ENCODE results near the gene SYNE2. TPM values are rescaled to one million over a fixed set of nuclear protein-coding genes. Genes with fewer than 3 reads are reported as not detected.

The SYNE2 gene
- total RNA-seq, 1 donor from 2014 or later = 28.4 TPM

- Mint-ChIP-seq H3K4me1 (ENCODE audit: unreplicated experiment) (no peaks in the 10 kb centered on the region), H3K36me3 (ENCODE audit: unreplicated experiment) (peaks cover 22% of the 10 kb centered on the region), H3K27ac (ENCODE audit: unreplicated experiment) (no peak overlapping the region), H3K4me3 (ENCODE audit: unreplicated experiment) (no peak overlapping the region), H3K9me3 (ENCODE audit: unreplicated experiment) (peaks cover 3% of the 10 kb centered on the region), H3K27me3 (ENCODE audit: unreplicated experiment) (no peaks in the 10 kb centered on the region)
- TF ChIP-seq, protein P1, sequence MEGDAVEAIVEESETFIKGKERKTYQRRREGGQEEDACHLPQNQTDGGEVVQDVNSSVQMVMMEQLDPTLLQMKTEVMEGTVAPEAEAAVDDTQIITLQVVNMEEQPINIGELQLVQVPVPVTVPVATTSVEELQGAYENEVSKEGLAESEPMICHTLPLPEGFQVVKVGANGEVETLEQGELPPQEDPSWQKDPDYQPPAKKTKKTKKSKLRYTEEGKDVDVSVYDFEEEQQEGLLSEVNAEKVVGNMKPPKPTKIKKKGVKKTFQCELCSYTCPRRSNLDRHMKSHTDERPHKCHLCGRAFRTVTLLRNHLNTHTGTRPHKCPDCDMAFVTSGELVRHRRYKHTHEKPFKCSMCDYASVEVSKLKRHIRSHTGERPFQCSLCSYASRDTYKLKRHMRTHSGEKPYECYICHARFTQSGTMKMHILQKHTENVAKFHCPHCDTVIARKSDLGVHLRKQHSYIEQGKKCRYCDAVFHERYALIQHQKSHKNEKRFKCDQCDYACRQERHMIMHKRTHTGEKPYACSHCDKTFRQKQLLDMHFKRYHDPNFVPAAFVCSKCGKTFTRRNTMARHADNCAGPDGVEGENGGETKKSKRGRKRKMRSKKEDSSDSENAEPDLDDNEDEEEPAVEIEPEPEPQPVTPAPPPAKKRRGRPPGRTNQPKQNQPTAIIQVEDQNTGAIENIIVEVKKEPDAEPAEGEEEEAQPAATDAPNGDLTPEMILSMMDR (IDR thresholded peaks at IDR 0.05) = no peak
- DNase-seq (ENCODE audit: extremely low spot score, unreplicated experiment) = no peak
Observed at GRCh38 chr14:63996016-63996415, 143.2 kb downstream of the SYNE2 start.

GRCh38 chr14:63996625-63997220, 143.9 kb downstream of the SYNE2 start:
- Mint-ChIP-seq H3K27ac (ENCODE audit: unreplicated experiment) (no peak overlapping the region), H3K9me3 (ENCODE audit: unreplicated experiment) (peaks cover 3% of the 10 kb centered on the region), H3K27me3 (ENCODE audit: unreplicated experiment) (no peaks in the 10 kb centered on the region), H3K4me3 (ENCODE audit: unreplicated experiment) (no peak overlapping the region), H3K4me1 (ENCODE audit: unreplicated experiment) (no peaks in the 10 kb centered on the region), H3K36me3 (ENCODE audit: unreplicated experiment) (peaks cover 22% of the 10 kb centered on the region)
- no peak for DNase-seq (ENCODE audit: extremely low spot score, unreplicated experiment)
- TF ChIP-seq, protein P1 (IDR thresholded peaks at IDR 0.05) = no peak

- no peaks in the 10 kb centered on the region for H3K4me1 Mint-ChIP-seq (ENCODE audit: unreplicated experiment)
- TF ChIP-seq, protein P1 (IDR thresholded peaks at IDR 0.05) = no peak
- no peaks in the 10 kb centered on the region for H3K27me3 Mint-ChIP-seq (ENCODE audit: unreplicated experiment)
- DNase-seq (ENCODE audit: extremely low spot score, unreplicated experiment) = no peak
- peaks cover 30% of the 10 kb centered on the region for H3K36me3 Mint-ChIP-seq (ENCODE audit: unreplicated experiment)
- peaks cover 3% of the 10 kb centered on the region for H3K9me3 Mint-ChIP-seq (ENCODE audit: unreplicated experiment)
- no peak overlapping the region for H3K4me3 Mint-ChIP-seq (ENCODE audit: unreplicated experiment)
- no peak overlapping the region for H3K27ac Mint-ChIP-seq (ENCODE audit: unreplicated experiment)
Observed at GRCh38 chr14:64000749-64001148, 147.9 kb downstream of the SYNE2 start.

- Mint-ChIP-seq H3K9me3 (ENCODE audit: unreplicated experiment) (no peaks in the 10 kb centered on the region), H3K27me3 (ENCODE audit: unreplicated experiment) (no peaks in the 10 kb centered on the region), H3K27ac (ENCODE audit: unreplicated experiment) (no peak overlapping the region), H3K4me3 (ENCODE audit: unreplicated experiment) (no peak overlapping the region), H3K4me1 (ENCODE audit: unreplicated experiment) (no peaks in the 10 kb centered on the region), H3K36me3 (ENCODE audit: unreplicated experiment) (peaks cover 11% of the 10 kb centered on the region)
- TF ChIP-seq, protein P1 (IDR thresholded peaks at IDR 0.05) = no peak
- DNase-seq (ENCODE audit: extremely low spot score, unreplicated experiment) = no peak
Observed at GRCh38 chr14:64005822-64006221, 153.0 kb downstream of the SYNE2 start.

DNA sequence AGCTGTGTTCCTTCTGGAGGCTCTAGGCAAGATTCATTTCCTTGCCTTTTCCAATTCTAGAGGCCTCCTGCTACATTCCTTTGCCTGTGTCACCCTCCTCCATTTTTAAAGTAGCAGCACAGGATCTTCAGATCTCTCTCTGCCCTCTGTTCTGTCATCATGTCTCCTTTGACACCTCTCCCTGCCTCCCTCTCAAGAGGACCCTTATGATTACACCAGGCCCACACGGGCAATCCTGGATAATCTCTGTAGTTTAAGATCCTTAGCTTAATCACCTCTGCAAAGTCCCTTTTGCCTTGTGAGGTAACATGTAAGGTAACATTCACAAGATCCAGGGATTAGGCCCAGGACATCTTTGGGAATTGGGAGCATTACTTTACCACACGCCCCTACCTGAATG, 155.2 kb downstream of the SYNE2 start:
- peaks cover 11% of the 10 kb centered on the region for H3K36me3 Mint-ChIP-seq (ENCODE audit: unreplicated experiment)
- H3K9me3 Mint-ChIP-seq (ENCODE audit: unreplicated experiment) = no peaks in the 10 kb centered on the region
- no peak overlapping the region for H3K27ac Mint-ChIP-seq (ENCODE audit: unreplicated experiment)
- no peaks in the 10 kb centered on the region for H3K27me3 Mint-ChIP-seq (ENCODE audit: unreplicated experiment)
- no peak for DNase-seq (ENCODE audit: extremely low spot score, unreplicated experiment)
- H3K4me1 Mint-ChIP-seq (ENCODE audit: unreplicated experiment) = no peaks in the 10 kb centered on the region
- no peak overlapping the region for H3K4me3 Mint-ChIP-seq (ENCODE audit: unreplicated experiment)
- TF ChIP-seq, protein P1 (IDR thresholded peaks at IDR 0.05) = no peak

All from osteocyte (in vitro differentiated cells).